ENCODE results near the gene ANKRD24. TPM values are rescaled to one million over a fixed set of nuclear protein-coding genes. Genes with fewer than 3 reads are reported as not detected.

The ANKRD24 gene
- total and polyA plus RNA-seq, 2 donors (not counting 3 experiments of a cell fraction or from before 2014, with no cell fraction given) = 0.07 to 0.27 TPM

DNA sequence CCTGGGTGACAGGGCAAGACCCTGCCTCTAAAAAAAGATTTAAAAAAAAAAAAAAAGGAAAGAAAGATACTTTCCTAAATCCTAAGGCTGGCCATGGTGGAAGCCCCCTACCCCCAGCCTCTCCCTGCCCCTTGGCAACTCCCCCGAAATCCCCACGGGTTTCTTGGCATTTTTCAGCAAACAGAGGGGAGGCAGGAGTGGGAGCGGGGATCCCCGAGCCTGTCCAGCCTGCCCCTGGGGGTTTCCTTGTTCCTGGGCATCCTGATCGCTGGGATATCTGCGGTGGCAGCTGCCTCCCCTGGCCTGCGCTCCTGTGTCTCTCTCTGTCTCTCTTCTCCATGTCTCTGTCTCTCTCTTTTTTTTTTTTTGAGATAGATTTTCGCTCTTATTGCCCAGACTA, 43.4 kb downstream of the ANKRD24 start:
- no TSS peak for BruUV-seq (replicated peaks)
- Histone ChIP-seq H3K79me2 (ENCODE audit: control insufficient read depth, insufficient read depth, low read length) (no peaks in the 10 kb centered on the region), H3K4me1 (ENCODE audit: control insufficient read depth, extremely low read depth, insufficient read depth, low read length) (no peaks in the 10 kb centered on the region), H3K4me3 (replicated peaks in 1 of 3; ENCODE audit: insufficient read depth in 1 of 3, low read depth in 1 of 3, low read length in 3 of 3) (no peak overlapping the region), H3K9me1 (replicated peaks; ENCODE audit: control insufficient read depth, extremely low read depth, insufficient read depth, low read length) (no peaks in the 10 kb centered on the region), H3K27me3 (ENCODE audit: control insufficient read depth in 2 of 2, insufficient read depth in 2 of 2, low read length in 2 of 2) (peaks cover 0 to 5% of the 10 kb centered on the region in 2 experiments), H3K9ac (replicated peaks; ENCODE audit: extremely low read depth, insufficient read depth, low read length) (no peak overlapping the region), H3K4me2 (ENCODE audit: insufficient read depth, low read length) (no peak overlapping the region), H3K27ac (ENCODE audit: insufficient read depth, low read depth, low read length) (no peak overlapping the region), H4K20me1 (replicated peaks; ENCODE audit: control insufficient read depth, extremely low read depth, insufficient read depth, low read length) (no peaks in the 10 kb centered on the region), H3K36me3 (ENCODE audit: control insufficient read depth in 2 of 2, extremely low read depth in 1 of 2, insufficient read depth in 2 of 2, low read length in 2 of 2) (no peaks in the 10 kb centered on the region), H2AFZ (ENCODE audit: low read depth, low read length) (no peak overlapping the region), H3K9me3 (replicated peaks; ENCODE audit: control insufficient read depth, insufficient read depth, low read length) (no peaks in the 10 kb centered on the region)
- dilution Hi-C loops (cut with MboI; ENCODE audit: extremely low pct_ligation_motif_present, low sequenced_read_pairs) = no loop called here
- no peak for TF ChIP-seq POLR2A (IDR thresholded peaks at IDR 0.05; ENCODE audit: low read depth, low read length)
- TF ChIP-seq GATA2 (IDR thresholded peaks at IDR 0.05; ENCODE audit: insufficient read depth, insufficient read length, low read depth, low read length) = no peak
- TF ChIP-seq, protein P1, sequence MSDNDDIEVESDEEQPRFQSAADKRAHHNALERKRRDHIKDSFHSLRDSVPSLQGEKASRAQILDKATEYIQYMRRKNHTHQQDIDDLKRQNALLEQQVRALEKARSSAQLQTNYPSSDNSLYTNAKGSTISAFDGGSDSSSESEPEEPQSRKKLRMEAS (IDR thresholded peaks at IDR 0.05; ENCODE audit: insufficient read depth, insufficient read length) = no peak
- TF ChIP-seq FOS (IDR thresholded peaks at IDR 0.05; ENCODE audit: borderline replicate concordance, insufficient read depth, low read length) = no peak
- no peak for TF ChIP-seq POLR2AphosphoS5 (IDR thresholded peaks at IDR 0.05; ENCODE audit: insufficient read depth, low read depth, low read length)
- no peak for TF ChIP-seq JUN (IDR thresholded peaks at IDR 0.05; ENCODE audit: borderline replicate concordance, insufficient read depth, insufficient read length, low read depth)
- no peak for TF ChIP-seq MYC (IDR thresholded peaks at IDR 0.05; ENCODE audit: low read depth, low read length)
- TF ChIP-seq EZH2 (IDR thresholded peaks at IDR 0.05; ENCODE audit: borderline replicate concordance, low read depth, low read length, severe bottlenecking) = no peak
- TF ChIP-seq, protein P2, sequence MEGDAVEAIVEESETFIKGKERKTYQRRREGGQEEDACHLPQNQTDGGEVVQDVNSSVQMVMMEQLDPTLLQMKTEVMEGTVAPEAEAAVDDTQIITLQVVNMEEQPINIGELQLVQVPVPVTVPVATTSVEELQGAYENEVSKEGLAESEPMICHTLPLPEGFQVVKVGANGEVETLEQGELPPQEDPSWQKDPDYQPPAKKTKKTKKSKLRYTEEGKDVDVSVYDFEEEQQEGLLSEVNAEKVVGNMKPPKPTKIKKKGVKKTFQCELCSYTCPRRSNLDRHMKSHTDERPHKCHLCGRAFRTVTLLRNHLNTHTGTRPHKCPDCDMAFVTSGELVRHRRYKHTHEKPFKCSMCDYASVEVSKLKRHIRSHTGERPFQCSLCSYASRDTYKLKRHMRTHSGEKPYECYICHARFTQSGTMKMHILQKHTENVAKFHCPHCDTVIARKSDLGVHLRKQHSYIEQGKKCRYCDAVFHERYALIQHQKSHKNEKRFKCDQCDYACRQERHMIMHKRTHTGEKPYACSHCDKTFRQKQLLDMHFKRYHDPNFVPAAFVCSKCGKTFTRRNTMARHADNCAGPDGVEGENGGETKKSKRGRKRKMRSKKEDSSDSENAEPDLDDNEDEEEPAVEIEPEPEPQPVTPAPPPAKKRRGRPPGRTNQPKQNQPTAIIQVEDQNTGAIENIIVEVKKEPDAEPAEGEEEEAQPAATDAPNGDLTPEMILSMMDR (IDR thresholded peaks at IDR 0.05; ENCODE audit: extremely low read depth in 1 of 2, insufficient read depth in 1 of 2, low read depth in 1 of 2, low read length in 2 of 2) = no peak
- no peak for DNase-seq (ENCODE audit: low read depth, low spot score)
- ChIA-PET POLR2A (no interaction called here), CTCF (no interaction called here)
- no peak for FAIRE-seq
- intact Hi-C loops (cut with micrococcal nuclease) = no loop called here
